HuH-7.5 (cell line): ENCODE measurements around the gene BAIAP2.
"Not testable (repeated sequence)": the region's sequence is repeated elsewhere in the genome, so short reads cannot be mapped to it uniquely, and the experiment has no call there.

Experiments used
- DNase-seq: peaks from one replicate; pipeline ENCODE4 v3.0.0; 2011; ENCODE audit warnings: low spot score

BAIAP2 gene

GRCh38 chr17:81068411-81069134 is 33.6 kb downstream of the BAIAP2 start:
- DNase-seq, result no peak

DNA sequence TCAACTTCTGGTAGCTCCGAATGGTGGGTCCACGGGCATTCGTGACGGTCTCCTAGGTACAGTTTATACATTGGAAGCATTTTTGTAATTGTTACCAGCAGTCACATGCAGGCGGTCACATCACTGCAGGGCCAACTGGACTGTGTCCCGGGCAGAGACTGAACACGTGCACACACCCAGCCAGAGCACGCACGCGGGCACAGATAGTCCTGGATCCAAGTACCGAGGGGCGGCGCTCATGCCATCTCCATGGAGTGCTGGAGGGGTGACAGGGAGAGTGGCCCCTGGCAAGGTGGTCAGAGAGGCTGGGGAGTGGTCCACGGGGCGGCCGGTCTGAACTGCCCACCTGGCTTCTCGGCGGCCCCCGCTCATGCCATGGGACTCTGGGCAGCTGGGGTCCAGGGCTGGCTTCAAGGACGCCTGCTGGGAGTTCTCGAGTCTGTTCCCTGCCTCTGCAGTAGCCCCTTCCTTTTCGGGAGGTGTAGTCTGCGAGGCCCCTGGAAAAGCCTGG is 34.2 kb downstream of the BAIAP2 start:
- DNase-seq, result no peak

GRCh38 chr17:81070541-81071246 is 35.7 kb downstream of the BAIAP2 start:
- DNase-seq, result no peak

DNA sequence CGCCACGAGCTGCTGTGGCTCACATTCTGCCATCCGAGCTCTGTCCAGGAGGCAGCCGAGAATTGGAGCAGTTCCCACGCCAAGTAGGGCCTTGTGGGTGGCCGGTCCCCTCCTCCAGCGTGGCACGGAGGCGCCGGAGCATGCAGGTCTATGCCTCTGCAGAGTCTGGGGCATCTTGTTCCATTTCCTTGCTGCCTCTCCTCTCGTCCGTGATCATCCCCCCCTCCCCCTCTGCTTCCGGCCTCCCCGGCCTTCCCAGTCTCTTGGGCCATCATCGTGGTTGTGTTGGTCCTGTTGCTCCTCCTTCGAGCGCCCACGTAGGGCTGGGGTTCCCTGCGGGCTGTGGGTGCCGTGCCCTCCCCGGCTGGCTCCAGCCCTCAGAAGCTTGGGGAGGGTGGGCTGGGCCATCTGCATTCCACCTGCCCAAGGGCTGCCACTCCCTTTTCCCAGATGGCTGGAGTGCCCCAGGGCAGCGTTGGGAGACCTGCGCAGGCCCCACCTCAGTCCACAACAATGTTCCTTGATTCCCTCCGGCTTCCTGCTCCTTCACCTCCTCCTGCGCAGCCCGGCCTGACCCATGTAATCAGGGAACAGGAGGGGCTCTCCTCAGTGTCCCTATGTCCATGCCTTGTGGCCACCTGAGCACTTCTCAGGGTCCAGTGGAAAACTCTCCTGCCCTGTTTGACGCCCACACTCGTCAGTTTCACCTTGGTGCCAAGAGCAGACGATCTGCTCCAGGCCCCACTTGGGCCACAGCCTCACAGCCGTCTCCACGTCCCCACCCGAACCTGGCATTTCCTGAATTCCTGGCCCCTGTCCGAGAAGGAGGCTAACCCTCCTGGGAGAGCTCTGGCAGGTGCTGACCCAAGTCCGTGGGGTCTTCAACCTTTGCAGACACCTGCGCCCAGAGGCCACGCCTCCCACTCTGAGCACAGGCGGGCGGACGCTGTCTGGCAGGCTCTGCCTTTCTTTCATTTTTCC is 37.1 kb downstream of the BAIAP2 start:
- DNase-seq, result no peak

DNA sequence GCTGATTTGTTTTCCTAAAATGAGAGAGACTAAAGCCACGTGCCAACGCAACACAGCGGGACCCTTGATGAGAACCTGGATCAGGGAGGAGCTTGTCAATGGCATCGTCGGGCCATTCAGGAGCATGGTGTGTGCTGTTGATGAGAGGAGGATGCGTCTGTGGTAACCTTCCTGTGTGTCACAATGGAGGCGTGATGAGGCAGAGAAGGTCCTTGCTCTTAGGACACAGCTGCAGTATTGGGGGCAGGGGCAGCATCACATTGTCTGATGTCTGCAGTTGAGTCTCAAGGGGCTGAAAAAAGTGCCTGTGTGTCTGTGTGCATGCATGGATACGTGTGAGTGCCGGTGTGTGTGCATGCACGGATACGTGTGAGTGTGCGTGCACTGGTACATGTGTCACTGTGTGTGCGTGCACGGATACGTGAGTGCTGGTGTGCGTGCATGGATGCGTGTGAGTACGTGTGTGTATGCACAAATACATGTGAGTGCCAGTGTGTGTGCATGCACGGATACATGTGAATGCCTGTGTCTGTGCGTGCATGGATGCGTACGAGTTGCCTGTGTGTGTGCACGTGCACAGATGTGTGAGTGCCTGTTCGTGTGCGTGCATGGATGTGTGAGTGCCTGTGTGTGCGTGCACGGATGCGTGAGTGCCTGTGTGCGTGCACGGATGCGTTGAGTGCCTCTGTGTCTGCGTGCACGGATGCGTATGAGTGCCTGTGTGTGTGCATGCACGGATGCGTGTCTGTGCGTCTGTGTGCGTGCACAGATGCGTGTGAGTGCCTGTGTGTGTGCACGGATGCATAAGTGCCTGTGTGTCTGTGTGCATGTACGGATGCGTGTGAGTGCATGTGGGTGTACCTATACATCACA is 39.3 kb downstream of the BAIAP2 start:
- DNase-seq, result no peak

DNA sequence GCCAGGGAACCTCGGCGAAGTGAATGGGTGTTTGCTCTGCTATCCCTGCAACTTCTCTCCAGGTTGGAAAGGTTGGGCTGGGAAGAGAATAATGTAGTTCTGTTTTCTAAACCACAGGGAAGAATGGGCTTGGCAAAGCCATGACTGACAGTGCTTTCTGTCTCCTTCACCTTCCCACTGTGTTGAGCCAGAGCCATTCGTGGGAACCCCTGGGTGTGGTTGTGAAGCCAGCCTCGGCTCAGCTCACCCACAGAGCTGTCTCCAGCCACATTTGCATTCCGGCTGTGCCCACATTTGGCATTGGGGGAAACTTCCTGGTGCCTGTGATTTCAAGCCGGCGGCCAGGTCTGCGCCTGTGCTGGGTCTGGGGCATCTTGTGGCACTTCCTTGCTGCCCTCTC is 39.9 kb downstream of the BAIAP2 start:
- no peak for DNase-seq

DNA sequence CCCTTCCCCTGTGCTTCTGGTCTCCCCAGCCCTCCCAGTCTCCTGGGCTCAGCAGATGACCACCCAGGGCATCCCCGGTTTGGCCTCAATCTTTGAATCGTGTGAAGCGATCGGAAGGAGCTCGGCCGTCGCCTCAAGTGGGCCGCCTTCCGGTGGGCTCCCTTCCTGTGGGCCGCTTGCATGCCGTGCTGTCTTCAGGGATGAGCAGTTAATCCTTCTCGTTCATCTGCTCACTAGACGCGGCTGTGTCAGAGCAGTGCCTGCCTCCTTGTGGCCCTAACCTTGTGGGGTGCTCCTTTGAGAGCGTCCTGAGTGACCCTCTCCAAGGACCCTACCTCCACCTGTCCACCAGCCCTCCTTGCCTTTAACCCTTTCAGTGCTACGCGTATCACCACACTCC is 40.4 kb downstream of the BAIAP2 start:
- no peak for DNase-seq

DNA sequence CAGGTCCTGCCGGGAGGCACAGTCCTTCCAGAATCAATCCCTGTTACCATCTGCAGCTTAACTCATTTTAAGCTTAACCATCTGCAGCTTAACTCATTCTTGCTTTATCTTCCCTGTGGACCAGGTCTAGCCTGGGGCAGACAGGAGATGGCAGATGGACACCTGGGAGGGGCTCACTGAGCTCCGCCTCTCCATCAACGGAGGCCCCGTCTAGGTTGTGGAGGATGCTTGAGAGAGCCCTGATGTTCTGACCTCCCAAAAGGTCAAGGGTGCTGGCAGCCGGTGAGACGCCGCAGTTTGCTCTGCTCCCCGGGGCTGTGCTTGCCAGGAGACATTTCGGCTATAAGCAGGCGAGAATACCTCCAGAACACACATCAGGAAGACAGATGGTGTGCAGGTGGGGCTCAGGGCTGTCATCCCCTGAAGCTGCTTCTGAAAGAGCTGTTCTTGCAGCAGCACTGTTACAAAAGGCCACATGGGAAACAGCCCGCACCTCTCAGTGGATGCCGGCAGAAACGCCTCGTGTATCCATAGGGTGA is 41.3 kb downstream of the BAIAP2 start:
- no peak for DNase-seq

- not testable (repeated sequence) for DNase-seq
Measured at GRCh38 chr17:81078026-81078913, 43.3 kb downstream of the BAIAP2 start.

- no peak for DNase-seq
Measured at GRCh38 chr17:81080019-81080418, 45.1 kb downstream of the BAIAP2 start.

- DNase-seq, result no peak
Measured at GRCh38 chr17:81081222-81082176, 46.5 kb downstream of the BAIAP2 start.

DNA sequence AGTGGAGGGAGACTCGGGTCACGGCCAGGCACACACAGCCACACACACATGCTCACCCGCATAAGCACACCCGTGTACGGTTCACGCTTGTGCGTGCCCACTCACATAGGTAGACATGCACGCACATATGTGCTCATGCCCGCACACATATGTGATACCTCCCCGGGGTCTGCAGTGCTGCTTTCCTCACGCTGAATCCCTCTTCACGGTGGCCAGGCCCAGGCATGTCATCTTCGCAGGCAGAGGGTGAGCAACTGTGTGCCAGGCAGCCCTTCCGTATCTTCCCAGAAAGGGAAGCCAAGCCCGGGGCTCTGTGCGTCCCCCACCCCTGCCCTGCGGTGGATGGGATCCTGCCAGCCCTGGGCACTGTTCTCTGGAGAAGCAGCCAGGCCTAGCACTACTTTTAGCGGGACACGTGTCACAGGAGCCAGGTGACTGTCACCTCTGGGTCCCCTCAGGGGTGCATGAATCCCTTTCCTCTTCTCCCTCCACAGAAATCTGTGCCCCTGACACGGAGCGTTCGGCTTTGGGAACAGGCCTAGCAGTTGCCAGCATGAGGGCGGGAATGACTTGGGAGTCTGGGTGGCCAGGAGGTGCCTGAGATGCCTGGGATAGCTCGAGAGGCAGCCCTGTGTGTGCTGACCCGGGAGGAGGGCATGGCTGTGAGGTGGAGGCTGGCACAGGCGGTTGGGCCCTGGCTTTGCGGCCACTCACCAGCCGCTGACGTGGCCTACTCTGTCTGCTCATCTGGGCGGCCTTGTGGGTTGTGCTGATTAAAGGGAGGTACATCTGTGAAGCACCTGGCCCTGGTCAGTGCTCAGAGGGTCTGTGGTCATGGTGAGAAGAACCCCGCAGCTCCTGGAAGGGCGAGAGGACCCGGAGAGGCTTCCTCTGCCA is 47.5 kb downstream of the BAIAP2 start:
- DNase-seq, result no peak

- DNase-seq, result no peak
Measured at GRCh38 chr17:81083125-81083765, 48.3 kb downstream of the BAIAP2 start.

GRCh38 chr17:81084680-81085419 is 49.9 kb downstream of the BAIAP2 start:
- no peak for DNase-seq

DNA sequence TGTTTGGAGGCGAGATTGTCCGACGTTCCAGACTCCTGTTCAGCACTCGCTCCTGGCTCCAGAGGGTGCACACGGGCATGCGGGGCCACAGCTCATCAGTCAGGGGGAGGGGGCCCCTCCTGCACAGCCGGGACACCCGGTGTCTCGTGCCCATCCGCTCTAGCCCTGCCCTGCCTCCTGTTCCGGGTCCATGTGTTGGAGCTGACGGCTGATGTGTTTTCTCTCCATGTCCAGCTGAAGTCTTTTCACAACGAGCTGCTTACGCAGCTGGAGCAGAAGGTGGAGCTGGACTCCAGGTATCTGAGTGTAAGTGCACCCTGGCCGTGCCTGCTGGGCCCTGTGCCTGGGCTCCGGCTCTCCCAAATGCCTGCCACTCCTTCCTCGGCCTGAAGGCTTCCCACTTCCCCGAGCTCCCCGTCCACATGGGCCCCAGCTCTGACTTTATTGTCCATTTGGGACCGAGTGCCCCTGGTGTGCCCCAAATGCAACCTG is 50.5 kb downstream of the BAIAP2 start:
- no peak for DNase-seq

- no peak for DNase-seq
Measured at GRCh38 chr17:81086789-81087551, 52.0 kb downstream of the BAIAP2 start.
